PC-9 (cell line): Measurements from ENCODE around the gene CENPV.
"Not testable (repeated sequence)": the region's sequence is repeated elsewhere in the genome, so short reads cannot be mapped to it uniquely, and the experiment has no call there.

Experiments used
- EZH2 ChIP-seq: fragments of 200-600 bp; sonication (generic); IDR thresholded peaks from 2 replicates; pipeline ENCODE4 v1.8.0; 2017; ENCODE audit warnings: antibody characterized with exemption, low read depth
- TF ChIP-seq, protein P1 (sequence below): fragments of 200-600 bp; sonication (generic); conservative IDR thresholded peaks from 2 replicates; pipeline ENCODE4 v1.6.1; 2017; ENCODE audit warnings: mixed run types, antibody characterized with exemption, mild to moderate bottlenecking, moderate library complexity

DNA sequence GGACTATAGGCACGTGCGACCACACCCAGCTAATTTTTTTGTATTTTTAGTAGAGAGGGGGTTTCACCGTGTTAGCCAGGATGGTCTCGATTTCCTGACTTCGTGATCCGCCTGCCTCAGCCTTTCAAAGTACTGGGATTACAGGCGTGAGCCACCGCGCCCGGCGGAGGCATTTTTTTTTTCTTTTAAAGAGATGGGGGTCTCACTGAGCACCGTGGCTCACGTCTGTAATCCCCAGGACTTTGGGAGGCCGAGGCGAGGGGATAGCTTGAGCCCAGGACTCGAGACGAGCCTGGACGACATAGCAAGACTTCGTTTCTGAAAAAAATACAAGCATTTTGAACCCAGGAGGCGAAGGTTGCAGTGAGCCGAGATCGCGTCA, 32.8 kb upstream of the CENPV start:
- TF ChIP-seq, protein P1, sequence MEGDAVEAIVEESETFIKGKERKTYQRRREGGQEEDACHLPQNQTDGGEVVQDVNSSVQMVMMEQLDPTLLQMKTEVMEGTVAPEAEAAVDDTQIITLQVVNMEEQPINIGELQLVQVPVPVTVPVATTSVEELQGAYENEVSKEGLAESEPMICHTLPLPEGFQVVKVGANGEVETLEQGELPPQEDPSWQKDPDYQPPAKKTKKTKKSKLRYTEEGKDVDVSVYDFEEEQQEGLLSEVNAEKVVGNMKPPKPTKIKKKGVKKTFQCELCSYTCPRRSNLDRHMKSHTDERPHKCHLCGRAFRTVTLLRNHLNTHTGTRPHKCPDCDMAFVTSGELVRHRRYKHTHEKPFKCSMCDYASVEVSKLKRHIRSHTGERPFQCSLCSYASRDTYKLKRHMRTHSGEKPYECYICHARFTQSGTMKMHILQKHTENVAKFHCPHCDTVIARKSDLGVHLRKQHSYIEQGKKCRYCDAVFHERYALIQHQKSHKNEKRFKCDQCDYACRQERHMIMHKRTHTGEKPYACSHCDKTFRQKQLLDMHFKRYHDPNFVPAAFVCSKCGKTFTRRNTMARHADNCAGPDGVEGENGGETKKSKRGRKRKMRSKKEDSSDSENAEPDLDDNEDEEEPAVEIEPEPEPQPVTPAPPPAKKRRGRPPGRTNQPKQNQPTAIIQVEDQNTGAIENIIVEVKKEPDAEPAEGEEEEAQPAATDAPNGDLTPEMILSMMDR = not testable (repeated sequence)
- TF ChIP-seq EZH2 = not testable (repeated sequence)
